Dermis microvascular lymphatic vessel endothelial cell (primary cell): ENCODE measurements around the gene ANP32D. TPM values are rescaled to one million over a fixed set of nuclear protein-coding genes. Genes with fewer than 3 reads are reported as not detected.
"Not testable (repeated sequence)": the region's sequence is repeated elsewhere in the genome, so short reads cannot be mapped to it uniquely, and the experiment has no call there.

Experiments
- DNase-seq, 2 donors: peaks; one replicate each; pipeline versions ENCODE4 v3.0.0 to v3.0.0-alpha.2; 2010; ENCODE audit warnings: low read depth in 2 of 2
- total RNA-seq: library from RNA; depleted of rRNA; stranded (reverse); fragments of >200 nt; gene quantifications from 2 replicates; pipeline ENCODE4 v1.2.1, GENCODE V29; 2014

ANP32D gene
- total RNA-seq, 1 donor from 2014 or later: not detected

DNA sequence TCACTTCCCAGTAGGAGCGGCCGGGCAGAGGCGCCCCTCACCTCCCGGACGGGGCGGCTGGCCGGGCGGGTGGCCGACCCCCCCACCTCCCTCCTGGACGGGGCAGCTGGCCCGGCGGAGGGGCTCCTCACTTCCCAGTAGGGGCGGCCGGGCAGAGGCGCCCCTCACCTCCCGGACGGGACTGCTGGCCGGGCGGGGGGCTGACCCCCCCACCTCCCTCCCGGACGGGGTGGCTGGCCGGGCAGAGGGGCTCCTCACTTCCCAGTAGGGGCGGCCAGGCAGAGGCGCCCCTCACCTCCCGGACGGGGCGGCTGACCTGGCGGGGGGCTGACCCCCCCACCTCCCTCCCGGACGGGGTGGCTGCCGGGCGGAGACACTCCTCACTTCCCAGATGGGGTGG lies 27.9 kb downstream of the ANP32D start:
- DNase-seq: not testable (repeated sequence)

GRCh38 chr12:48506836-48507235 lies 34.5 kb downstream of the ANP32D start:
- not testable (repeated sequence) for DNase-seq

GRCh38 chr12:48508987-48509386 lies 36.6 kb downstream of the ANP32D start:
- no peak for DNase-seq

DNA sequence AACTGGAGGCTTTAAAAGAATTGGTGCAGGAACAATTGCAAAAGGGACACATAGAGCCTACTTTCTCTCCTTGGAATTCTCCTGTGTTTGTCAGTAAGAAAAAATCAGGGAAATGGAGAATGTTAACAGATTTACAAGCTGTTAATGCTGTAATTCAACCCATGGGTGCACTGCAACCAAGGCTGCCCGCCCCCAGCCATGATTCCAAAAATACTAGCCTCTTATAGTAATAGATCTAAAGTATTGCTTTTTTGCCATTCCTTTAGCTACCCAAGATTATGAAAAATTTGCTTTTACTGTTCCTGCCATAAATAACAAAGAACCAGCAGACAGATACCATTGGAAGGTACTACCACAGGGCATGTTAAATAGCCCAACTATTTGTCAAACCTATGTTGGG lies 37.8 kb downstream of the ANP32D start:
- DNase-seq: no peak

- DNase-seq: no peak
Observed at GRCh38 chr12:48512855-48513254, 40.5 kb downstream of the ANP32D start.

DNA sequence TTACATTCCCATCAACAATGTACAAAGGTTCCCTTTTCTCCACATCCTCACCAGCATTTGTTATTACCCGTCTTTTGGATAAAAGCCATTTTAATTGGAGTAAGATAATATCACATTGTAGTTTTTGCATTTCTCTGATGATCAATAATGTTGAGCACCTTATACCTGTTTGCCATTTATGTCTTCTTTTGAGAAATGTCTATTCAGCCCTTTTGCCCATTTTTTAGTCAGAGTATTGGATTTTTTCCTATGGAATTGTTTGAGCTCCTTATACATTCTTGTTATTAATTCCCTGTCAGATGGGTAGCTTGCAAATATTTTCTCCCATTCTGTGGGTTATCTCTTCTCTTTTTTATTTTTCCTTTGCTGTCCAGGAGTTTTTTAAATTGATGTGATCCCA lies 42.4 kb downstream of the ANP32D start:
- DNase-seq: no peak

DNA sequence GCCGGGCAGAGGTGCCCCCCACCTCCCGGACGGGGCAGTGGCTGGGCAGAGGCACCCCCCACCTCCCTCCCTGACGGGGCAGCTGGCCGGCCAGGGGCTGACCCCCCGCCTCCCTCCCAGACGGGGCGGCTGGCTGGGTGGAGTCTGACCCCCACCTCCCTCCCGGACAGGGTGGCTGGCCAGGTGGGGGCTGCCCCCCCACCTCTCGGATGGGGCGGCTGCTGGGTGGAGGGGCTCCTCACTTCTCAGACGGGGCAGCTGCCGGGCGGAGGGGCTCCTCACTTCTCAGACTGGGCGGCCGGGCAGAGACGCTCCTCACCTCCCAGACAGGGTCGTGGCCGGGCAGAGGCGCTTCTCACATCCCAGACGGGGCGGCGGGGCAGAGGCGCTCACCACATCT lies 48.0 kb downstream of the ANP32D start:
- not testable (repeated sequence) for DNase-seq

Other genes with a start within 250 kb of the ANP32D start
- gene ZNF641, start 121.6 kb upstream of the ANP32D start, total RNA-seq: 0.51 and 1.0 TPM in 2 replicates
- gene C12orf54, start 9.9 kb downstream of the ANP32D start, total RNA-seq: not detected in 2 replicates
- gene OR8S1, start 53.1 kb downstream of the ANP32D start, total RNA-seq: not detected in 2 replicates
- gene LALBA, start 97.5 kb downstream of the ANP32D start, total RNA-seq: not detected in 2 replicates
- 31.1 and 43.0 TPM in 2 replicates for gene KANSL2, start 209.7 kb downstream of the ANP32D start, total RNA-seq
- 17.7 and 21.0 TPM in 2 replicates for gene CCNT1, start 244.1 kb downstream of the ANP32D start, total RNA-seq